Caco-2 (cell line): ENCODE data around the gene RTP2. TPM values are rescaled to one million over a fixed set of nuclear protein-coding genes. Genes with fewer than 3 reads are reported as not detected.

ENCODE experiments used
- BruUV-seq: library from RNA; stranded (reverse); fragments of 400-500 nt; replicated peaks from 2 replicates; lab custom pipeline; 2021; lab: Mats Ljungman, UMichigan
- CTCF ChIA-PET: fragments of 300-600 bp; sonication (Branson Sonifier 250); formaldehyde crosslinking; loops from one replicate; lab custom pipeline; 2022; ENCODE audit warnings: antibody characterized with exemption; lab: Charles Lee
- POLR2A ChIA-PET: fragments of 300-600 bp; sonication (Branson Sonifier 250); formaldehyde crosslinking; loops from one replicate; lab custom pipeline; 2022; ENCODE audit warnings: antibody characterized with exemption; lab: Charles Lee
- DNase-seq, 2 experiments: peaks; one replicate each; pipeline versions ENCODE4 v3.0.0 to v3.0.0-alpha.2; 2020 to 2022
- H3K27me3 ChIP-seq: replicated peaks from 2 replicates; pipeline ENCODE4 v1.6.0; 2011; ENCODE audit warnings: low read length; ENCODE audit not compliant: control insufficient read depth, insufficient read depth
- H3K36me3 ChIP-seq: 2 replicates; pipeline ENCODE4 v1.5.1; 2011; ENCODE audit warnings: low read length; ENCODE audit not compliant: control insufficient read depth, insufficient read depth
- H3K4me1 ChIP-seq: fragments of 250-450 bp; sonication (Bioruptor Pico); 2 replicates; pipeline ENCODE4 v1.5.1; 2020; ENCODE audit warnings: mild to moderate bottlenecking
- H3K4me3 ChIP-seq: 2 replicates; pipeline ENCODE4 v1.5.1; 2011; ENCODE audit warnings: low read depth, mild to moderate bottlenecking, control low read depth, low read length
- H3K9me3 ChIP-seq: fragments of 250-450 bp; sonication (Bioruptor Pico); 2 replicates; pipeline ENCODE4 v1.5.1; 2020; ENCODE audit warnings: mild to moderate bottlenecking, moderate library complexity
- H3K27ac Mint-ChIP-seq: one replicate; pipeline ENCODE4 v1.8.0; 2022; ENCODE audit warnings: mixed read lengths; ENCODE audit not compliant: unreplicated experiment
- H3K27me3 Mint-ChIP-seq: one replicate; pipeline ENCODE4 v1.8.0; 2022; ENCODE audit warnings: mixed read lengths; ENCODE audit not compliant: insufficient read depth, unreplicated experiment
- H3K36me3 Mint-ChIP-seq: one replicate; pipeline ENCODE4 v1.8.0; 2022; ENCODE audit warnings: mild to moderate bottlenecking, mixed read lengths; ENCODE audit not compliant: insufficient read depth, unreplicated experiment
- H3K4me1 Mint-ChIP-seq: one replicate; pipeline ENCODE4 v1.8.0; 2022; ENCODE audit warnings: low read depth, mixed read lengths; ENCODE audit not compliant: unreplicated experiment
- H3K4me3 Mint-ChIP-seq: one replicate; pipeline ENCODE4 v1.8.0; 2022; ENCODE audit warnings: mild to moderate bottlenecking, moderate library complexity, mixed read lengths; ENCODE audit not compliant: unreplicated experiment
- H3K9me3 Mint-ChIP-seq: one replicate; pipeline ENCODE4 v1.8.0; 2022; ENCODE audit warnings: mixed read lengths; ENCODE audit not compliant: unreplicated experiment
- intact Hi-C: fragments of 100-400 bp; cut with micrococcal nuclease; formaldehyde crosslinking; loops from one replicate; pipeline ENCODE4 v1.10.0; 2022; ENCODE audit not compliant: unreplicated experiment
- total RNA-seq: library from RNA; stranded (reverse); gene quantifications from 2 replicates; pipeline ENCODE4 v1.2.3, GENCODE V29; 2022
- TF ChIP-seq, protein P1 (sequence below), 2 experiments: fragments of 200-600 bp in 1 of 2; IDR thresholded peaks; 1 replicate in 1 of 2; 2 replicates in 1 of 2; pipeline versions ENCODE4 v1.5.1 to v1.8.0; 2011 to 2022; ENCODE audit warnings: antibody characterized with exemption in 1 of 2, control low read depth in 1 of 2, inconsistent platforms in 1 of 2, low read depth in 1 of 2, low read length in 1 of 2, mild to moderate bottlenecking in 1 of 2, moderate library complexity in 1 of 2; ENCODE audit not compliant: insufficient read depth in 1 of 2, severe bottlenecking in 1 of 2, unreplicated experiment in 1 of 2

The RTP2 gene
- total RNA-seq, 1 experiment from 2014 or later: not detected

DNA sequence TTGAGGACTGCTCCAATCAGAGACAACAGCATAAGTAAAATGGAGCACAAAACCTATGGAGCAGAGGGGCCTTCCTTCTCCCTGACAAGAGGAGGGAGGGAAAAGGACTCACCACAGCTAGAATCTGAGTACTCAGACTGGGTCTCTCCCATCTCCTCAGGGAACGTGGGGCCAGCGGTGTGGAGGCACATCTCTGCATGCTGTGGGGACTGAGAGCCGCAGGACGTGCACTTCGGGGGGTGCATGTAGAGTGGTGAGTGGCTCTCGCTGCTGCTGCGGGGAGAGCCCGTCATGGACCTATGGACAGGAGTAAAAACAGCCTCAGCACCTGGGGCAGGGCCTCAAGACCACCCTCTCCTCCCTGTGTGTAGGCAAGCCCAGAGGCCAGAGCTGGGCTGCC is 25.9 kb upstream of the RTP2 start:
- Mint-ChIP-seq H3K36me3 (peaks cover 53% of the 10 kb centered on the region), H3K4me1 (no peaks in the 10 kb centered on the region), H3K4me3 (no peak overlapping the region), H3K27me3 (no peaks in the 10 kb centered on the region), H3K9me3 (no peaks in the 10 kb centered on the region), H3K27ac (no peak overlapping the region)
- intact Hi-C loops: no loop called here
- ChIA-PET POLR2A (no interaction called here), CTCF (no interaction called here)
- H3K4me1 ChIP-seq: no peaks in the 10 kb centered on the region
- peaks cover 17% of the 10 kb centered on the region for H3K36me3 ChIP-seq
- H3K4me3 ChIP-seq: no peak overlapping the region
- no peak for DNase-seq
- TF ChIP-seq, protein P1, sequence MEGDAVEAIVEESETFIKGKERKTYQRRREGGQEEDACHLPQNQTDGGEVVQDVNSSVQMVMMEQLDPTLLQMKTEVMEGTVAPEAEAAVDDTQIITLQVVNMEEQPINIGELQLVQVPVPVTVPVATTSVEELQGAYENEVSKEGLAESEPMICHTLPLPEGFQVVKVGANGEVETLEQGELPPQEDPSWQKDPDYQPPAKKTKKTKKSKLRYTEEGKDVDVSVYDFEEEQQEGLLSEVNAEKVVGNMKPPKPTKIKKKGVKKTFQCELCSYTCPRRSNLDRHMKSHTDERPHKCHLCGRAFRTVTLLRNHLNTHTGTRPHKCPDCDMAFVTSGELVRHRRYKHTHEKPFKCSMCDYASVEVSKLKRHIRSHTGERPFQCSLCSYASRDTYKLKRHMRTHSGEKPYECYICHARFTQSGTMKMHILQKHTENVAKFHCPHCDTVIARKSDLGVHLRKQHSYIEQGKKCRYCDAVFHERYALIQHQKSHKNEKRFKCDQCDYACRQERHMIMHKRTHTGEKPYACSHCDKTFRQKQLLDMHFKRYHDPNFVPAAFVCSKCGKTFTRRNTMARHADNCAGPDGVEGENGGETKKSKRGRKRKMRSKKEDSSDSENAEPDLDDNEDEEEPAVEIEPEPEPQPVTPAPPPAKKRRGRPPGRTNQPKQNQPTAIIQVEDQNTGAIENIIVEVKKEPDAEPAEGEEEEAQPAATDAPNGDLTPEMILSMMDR (IDR thresholded peaks at IDR 0.05; ENCODE audit: insufficient read depth in 1 of 2, low read depth in 1 of 2, low read length in 1 of 2, severe bottlenecking in 1 of 2, unreplicated experiment in 1 of 2): no peak
- H3K27me3 ChIP-seq: no peaks in the 10 kb centered on the region
- H3K9me3 ChIP-seq: no peaks in the 10 kb centered on the region
- no TSS peak for BruUV-seq

DNA sequence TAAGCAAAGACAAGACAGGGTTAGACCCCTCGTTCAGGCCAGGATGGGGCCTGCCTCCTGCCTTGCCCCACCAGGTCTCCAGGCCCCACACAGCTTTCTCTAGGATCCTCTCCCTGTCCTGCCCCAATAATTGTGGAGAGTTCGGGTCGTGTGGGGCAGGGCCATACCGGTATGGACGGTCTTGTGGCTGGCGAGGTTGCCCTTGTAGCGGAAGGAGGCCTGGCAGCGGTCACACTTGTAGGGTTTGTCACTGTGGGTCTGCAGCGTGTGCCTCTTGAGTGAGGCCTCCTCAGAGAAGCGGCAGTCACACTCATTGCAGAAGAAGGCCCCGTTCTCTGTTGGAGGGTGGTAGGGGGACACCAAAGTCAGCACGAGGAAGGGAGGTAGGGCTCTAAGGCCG is 24.2 kb upstream of the RTP2 start:
- ChIA-PET POLR2A (no interaction called here), CTCF (no interaction called here)
- H3K27me3 ChIP-seq: no peaks in the 10 kb centered on the region
- TF ChIP-seq, protein P1 (IDR thresholded peaks at IDR 0.05; ENCODE audit: insufficient read depth in 1 of 2, low read depth in 1 of 2, low read length in 1 of 2, severe bottlenecking in 1 of 2, unreplicated experiment in 1 of 2): no peak
- intact Hi-C loops: no loop called here
- BruUV-seq: no TSS peak
- H3K27me3 Mint-ChIP-seq: no peaks in the 10 kb centered on the region
- H3K27ac Mint-ChIP-seq: no peak overlapping the region
- no peak overlapping the region for H3K4me3 Mint-ChIP-seq
- H3K9me3 Mint-ChIP-seq: no peaks in the 10 kb centered on the region
- peaks cover 61% of the 10 kb centered on the region for H3K36me3 Mint-ChIP-seq
- no peak for DNase-seq
- no peaks in the 10 kb centered on the region for H3K4me1 ChIP-seq
- H3K9me3 ChIP-seq: no peaks in the 10 kb centered on the region
- no peaks in the 10 kb centered on the region for H3K4me1 Mint-ChIP-seq
- no peak overlapping the region for H3K4me3 ChIP-seq
- H3K36me3 ChIP-seq: peaks cover 19% of the 10 kb centered on the region

DNA sequence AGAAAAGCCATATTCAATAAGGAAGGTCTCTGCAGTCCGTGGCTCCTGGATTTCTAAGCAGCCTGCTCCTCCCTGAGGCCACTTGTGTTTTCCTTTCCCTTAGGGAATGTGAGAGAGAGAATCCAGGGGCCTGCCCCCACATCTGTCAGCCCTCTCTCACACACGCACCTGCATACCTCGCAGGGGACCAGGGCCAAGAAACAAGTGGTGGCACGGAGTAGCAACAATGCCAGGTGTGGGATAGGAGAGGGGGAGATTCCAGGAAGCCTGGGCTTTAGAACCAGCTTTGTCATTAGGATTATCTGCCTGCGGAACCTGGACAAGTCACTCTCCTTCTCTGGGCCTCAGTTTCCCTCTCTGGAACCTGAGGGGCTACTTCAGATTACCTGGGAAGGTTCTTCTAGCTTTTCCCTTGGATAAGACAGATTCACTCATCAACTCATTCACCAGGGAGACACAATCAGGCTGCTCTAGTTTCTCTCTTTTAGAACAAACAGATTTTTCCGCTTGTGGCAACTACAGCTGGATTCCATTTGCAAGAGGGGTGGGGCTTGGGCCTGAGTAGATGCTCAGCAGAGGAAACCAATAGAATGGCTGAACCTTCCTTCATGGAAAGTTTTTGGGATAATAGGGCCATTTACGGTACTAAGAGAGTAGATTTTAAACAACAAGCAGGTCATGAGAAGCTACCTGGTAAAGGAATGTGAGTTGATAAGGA is 23.5 kb upstream of the RTP2 start:
- Mint-ChIP-seq H3K4me3 (no peak overlapping the region), H3K27ac (no peak overlapping the region), H3K36me3 (peaks cover 54% of the 10 kb centered on the region), H3K9me3 (no peaks in the 10 kb centered on the region), H3K4me1 (no peaks in the 10 kb centered on the region), H3K27me3 (no peaks in the 10 kb centered on the region)
- BruUV-seq: no TSS peak
- H3K4me1 ChIP-seq: no peaks in the 10 kb centered on the region
- H3K4me3 ChIP-seq: no peak overlapping the region
- H3K36me3 ChIP-seq: peaks cover 21% of the 10 kb centered on the region
- POLR2A ChIA-PET: no interaction called here
- H3K9me3 ChIP-seq: no peaks in the 10 kb centered on the region
- no peak for DNase-seq
- H3K27me3 ChIP-seq: no peaks in the 10 kb centered on the region
- intact Hi-C loops: no loop called here
- CTCF ChIA-PET: no interaction called here
- TF ChIP-seq, protein P1 (IDR thresholded peaks at IDR 0.05; ENCODE audit: insufficient read depth in 1 of 2, low read depth in 1 of 2, low read length in 1 of 2, severe bottlenecking in 1 of 2, unreplicated experiment in 1 of 2): no peak
